ENCODE results near the gene OR6J1.

- TF ChIP-seq CTCF (IDR thresholded peaks at IDR 0.05) (no peak), POLR2A (IDR thresholded peaks at IDR 0.05) (no peak), POLR2AphosphoS5 (IDR thresholded peaks at IDR 0.05) (no peak)
Observed at GRCh38 chr14:22587247-22587646, 56.9 kb downstream of the OR6J1 start.
